Measurements from ENCODE around the gene CARS2.

DNA sequence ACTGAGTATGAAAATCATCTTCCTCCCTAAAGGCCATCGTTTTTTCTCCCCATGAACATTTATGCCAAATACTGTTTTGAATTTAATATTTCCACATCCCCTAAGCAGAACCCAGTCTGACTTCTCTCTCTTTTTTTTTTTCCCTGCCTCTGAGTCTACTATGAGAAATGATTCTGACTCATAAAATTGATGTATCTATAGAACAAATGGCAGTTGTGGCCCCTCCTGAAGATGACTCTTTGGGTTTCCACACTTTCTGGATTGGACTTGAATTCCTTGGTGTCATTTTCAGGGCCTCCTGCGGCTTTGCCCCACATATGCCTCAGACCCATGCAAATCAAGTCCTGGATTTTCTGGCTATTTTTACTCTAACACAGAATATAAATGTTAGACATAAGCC is 113.3 kb downstream of the CARS2 start:
- TF ChIP-seq, protein P1, sequence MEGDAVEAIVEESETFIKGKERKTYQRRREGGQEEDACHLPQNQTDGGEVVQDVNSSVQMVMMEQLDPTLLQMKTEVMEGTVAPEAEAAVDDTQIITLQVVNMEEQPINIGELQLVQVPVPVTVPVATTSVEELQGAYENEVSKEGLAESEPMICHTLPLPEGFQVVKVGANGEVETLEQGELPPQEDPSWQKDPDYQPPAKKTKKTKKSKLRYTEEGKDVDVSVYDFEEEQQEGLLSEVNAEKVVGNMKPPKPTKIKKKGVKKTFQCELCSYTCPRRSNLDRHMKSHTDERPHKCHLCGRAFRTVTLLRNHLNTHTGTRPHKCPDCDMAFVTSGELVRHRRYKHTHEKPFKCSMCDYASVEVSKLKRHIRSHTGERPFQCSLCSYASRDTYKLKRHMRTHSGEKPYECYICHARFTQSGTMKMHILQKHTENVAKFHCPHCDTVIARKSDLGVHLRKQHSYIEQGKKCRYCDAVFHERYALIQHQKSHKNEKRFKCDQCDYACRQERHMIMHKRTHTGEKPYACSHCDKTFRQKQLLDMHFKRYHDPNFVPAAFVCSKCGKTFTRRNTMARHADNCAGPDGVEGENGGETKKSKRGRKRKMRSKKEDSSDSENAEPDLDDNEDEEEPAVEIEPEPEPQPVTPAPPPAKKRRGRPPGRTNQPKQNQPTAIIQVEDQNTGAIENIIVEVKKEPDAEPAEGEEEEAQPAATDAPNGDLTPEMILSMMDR (IDR thresholded peaks at IDR 0.05), result no peak
- TF ChIP-seq EP300 (IDR thresholded peaks at IDR 0.05) (no peak), POLR2A (IDR thresholded peaks at IDR 0.05) (no peak)

All from stomach (tissue), 4 donors.